Activated CD4-positive, CD25-positive, alpha-beta regulatory T cell treated with anti-CD3 and anti-CD28 coated beads, Interleukin-2, amount 50 U/mL, for 16 hours (primary cell): ENCODE results near the gene CYP4F22.

Experiments used
- DNase-seq: peaks from one replicate; pipeline ENCODE4 v3.0.0-alpha.2; 2020; ENCODE audit warnings: low read depth, low spot score

Gene CYP4F22

DNA sequence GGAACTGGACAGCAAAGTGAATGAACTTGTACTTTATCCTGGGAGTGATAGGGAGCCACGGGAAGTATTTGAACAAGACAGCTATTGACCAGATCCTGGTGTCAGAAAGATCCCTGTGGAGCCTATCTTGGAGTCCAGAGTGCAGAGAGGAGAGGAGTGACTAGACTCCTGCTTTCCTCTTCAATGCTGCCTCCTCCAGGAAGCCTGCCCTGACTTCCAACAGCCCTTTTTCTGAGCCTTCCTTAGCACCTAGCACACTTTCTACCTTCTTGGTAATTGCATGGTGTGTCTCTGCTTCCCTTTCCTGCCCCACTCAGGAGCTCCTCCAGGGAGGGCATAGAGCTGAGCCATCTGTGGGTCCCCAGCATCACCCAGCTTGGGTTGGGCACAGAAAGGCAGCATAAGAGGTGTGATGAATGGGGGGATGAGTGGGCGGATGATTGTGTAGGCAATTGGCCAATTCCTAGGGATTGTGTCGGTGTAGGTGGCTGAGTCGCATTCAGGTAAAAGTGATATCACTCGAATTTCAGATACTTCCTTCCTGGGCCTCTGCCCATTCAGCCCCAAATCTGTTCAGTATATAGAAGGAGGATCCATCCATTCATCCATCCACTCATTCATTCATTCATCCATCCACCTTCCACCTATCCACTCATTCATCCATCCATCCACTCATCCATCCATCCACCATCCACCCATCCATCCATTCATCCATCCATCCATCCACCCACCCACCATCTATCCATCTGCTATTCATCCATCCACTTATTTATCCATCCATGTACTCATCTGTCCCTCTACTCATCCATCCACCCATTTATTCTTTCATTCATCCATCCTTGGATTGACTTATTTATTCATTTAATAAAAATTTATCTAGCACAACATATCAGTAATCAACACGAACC, 26.9 kb downstream of the CYP4F22 start:
- DNase-seq, result no peak

- no peak for DNase-seq
Measured at GRCh38 chr19:15536350-15536749, 28.0 kb downstream of the CYP4F22 start.

- DNase-seq, result no peak
Measured at GRCh38 chr19:15538774-15539173, 30.4 kb downstream of the CYP4F22 start.

DNA sequence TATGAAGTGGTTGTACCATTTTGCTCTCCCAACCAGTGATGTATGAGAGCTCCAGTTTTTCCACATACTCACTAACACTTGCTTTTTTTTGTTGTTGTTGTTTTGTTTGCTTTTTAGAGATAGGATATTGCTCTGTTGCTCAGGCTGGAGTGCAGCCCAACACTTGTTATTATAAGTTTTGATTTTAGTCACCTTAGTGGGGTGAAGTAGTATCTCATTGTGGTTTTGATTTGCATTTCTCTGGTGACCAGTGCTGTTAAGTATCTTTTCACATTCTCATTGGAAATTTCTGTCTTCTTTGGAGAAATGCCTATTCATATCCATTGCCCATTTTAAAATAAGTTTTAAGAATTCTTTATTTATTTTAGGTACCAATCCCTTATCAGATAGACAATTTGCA, 31.3 kb downstream of the CYP4F22 start:
- no peak for DNase-seq

DNA sequence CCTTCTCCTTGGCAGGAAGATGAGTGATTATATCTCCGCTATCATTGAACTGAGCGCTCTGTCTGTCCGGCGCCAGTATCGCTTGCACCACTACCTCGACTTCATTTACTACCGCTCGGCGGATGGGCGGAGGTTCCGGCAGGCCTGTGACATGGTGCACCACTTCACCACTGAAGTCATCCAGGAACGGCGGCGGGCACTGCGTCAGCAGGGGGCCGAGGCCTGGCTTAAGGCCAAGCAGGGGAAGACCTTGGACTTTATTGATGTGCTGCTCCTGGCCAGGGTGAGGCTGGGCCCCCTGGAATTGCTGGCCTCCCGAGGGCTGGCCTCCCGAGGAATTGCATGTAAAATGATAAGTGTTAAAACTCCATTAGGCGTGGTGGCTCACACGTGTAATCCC, 32.1 kb downstream of the CYP4F22 start:
- no peak for DNase-seq

GRCh38 chr19:15544283-15544682, 36.0 kb downstream of the CYP4F22 start:
- DNase-seq, result no peak

- no peak for DNase-seq
Measured at GRCh38 chr19:15544970-15545369, 36.6 kb downstream of the CYP4F22 start.

DNA sequence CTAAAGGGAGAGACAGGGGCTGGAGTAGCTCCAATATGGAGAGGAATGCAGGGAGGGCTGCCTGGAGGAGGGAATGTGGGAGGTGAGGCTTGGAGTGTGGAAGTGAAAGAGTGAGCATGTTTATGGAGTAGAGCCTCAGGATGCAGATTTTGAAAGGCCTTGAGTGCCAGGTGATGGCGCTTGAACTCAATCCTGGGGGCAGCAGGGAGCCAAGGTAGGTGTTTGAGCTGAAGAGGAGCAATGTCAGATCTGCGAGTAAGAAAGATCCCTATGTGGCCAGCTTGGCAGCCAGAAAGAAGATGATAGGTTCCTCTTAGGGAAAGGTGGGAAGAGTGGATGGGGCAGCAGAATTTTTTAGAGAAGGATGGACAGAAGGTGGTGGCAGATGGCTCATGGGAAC, 40.3 kb downstream of the CYP4F22 start:
- no peak for DNase-seq

GRCh38 chr19:15549581-15549980, 41.3 kb downstream of the CYP4F22 start:
- no peak for DNase-seq

GRCh38 chr19:15550273-15550672, 41.9 kb downstream of the CYP4F22 start:
- no peak for DNase-seq

- no peak for DNase-seq
Measured at GRCh38 chr19:15550929-15551292, 42.6 kb downstream of the CYP4F22 start.

- peak; percentile 21 for DNase-seq
Measured at GRCh38 chr19:15551293-15552004, 43.1 kb downstream of the CYP4F22 start.

- DNase-seq, result no peak
Measured at GRCh38 chr19:15555021-15555420, 46.7 kb downstream of the CYP4F22 start.

DNA sequence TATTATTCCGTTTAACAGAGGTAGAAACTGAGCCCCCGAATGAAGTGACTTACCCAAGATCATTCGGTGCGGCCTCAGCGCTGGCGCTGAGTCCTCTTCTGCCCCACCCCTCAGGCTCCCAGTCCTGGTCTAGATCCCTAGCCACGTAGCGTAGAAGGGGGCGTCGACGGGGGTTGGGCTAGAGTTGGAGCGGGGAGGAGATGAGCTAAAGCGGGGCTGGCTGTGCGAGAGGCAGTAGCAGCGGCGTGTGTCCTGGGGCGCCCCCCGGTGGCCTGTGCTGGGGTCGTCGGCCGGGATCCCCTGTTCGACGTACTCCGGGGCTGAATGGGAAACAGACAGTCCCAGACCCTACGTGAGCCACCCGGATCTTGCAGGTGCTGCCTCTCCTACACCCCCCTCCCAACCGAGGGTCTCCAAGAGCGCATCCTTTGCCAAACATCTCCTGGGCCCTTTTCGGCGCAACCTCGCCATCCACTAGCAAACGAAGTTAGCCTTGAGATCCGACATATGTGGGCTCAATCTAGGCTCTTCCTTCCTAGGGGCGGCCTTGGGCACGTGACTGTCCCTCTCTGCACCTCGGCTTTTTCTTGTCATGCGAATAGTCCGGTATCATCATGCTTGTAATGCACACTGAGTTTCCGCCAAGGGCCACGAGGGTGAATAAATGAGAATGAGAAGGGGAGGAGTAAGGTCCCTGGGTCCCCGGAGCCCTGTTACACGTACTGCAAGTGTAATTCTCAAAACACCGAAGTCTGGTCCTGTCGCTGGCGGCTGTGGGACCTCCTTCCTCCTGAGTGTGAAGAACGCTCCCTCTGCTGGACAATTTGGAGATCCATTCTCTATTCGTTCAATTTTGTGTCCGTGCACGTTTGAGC, 47.7 kb downstream of the CYP4F22 start:
- DNase-seq, result peak; percentile 85

DNA sequence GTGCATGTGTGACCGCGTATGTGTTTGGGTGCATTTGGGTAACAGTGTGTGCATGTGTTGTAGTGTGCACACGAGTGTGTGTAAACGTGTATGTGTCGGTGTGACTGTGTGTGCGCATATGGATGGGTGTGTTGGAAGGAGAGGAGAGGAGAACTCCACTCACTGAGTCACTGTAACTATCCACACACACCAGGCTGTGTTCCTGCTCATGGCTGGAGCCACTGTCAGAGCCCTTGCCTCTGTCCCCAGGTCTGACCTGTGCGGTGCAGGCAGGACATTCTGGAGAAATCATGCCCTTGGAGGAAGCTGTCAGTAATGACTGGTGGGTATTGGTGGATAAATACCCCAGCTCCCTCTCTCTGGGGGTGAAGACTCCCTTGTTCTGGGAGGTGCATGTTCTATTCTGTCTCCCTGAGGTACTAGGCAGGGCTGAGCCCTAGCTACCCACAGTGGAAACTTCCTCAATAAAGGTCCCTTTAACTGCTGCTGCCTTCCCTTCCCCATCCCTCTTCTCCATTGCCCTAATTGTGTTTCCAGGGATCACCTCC, 48.4 kb downstream of the CYP4F22 start:
- DNase-seq, result no peak

DNA sequence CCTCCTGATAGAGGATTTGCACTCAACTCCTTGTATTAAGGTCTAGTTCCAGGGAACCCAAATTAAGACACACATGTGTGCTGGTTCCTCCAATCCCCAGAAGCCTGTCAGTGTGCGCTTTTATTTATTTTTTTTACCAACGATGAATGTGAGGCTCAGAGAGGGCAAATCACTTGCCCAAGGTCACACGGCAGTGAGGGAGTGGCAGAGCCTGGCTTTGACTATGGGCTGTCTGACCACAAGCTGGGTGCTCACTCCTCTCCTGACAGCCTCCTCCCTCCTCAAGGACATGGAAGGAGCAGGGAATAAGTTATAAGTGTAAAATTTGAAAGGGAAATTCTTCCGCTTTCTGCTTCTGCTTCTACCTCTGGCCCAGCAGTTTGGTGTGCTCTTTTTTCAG, 48.9 kb downstream of the CYP4F22 start:
- DNase-seq, result no peak

- DNase-seq, result no peak
Measured at GRCh38 chr19:15562145-15562544, 53.8 kb downstream of the CYP4F22 start.

DNA sequence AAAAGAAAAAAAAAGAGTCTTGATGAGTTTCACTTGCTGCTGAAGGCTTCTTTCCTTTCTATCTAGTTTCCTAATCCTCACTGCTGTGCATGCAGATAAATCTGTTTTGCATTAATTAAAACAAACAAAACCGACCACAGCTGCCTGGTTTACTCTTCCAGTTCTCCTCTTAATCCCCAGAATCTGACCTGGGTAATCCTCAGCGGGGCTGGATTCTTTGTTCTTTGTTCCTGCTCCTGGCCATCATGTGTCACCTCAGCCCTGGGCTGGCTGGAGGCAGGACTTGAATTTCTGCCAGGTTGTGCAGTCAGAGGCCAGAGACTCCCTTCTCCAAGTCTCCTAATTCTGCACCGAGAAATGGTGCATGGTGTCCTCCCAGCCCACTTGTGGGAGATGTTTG, 54.5 kb downstream of the CYP4F22 start:
- DNase-seq, result no peak

DNA sequence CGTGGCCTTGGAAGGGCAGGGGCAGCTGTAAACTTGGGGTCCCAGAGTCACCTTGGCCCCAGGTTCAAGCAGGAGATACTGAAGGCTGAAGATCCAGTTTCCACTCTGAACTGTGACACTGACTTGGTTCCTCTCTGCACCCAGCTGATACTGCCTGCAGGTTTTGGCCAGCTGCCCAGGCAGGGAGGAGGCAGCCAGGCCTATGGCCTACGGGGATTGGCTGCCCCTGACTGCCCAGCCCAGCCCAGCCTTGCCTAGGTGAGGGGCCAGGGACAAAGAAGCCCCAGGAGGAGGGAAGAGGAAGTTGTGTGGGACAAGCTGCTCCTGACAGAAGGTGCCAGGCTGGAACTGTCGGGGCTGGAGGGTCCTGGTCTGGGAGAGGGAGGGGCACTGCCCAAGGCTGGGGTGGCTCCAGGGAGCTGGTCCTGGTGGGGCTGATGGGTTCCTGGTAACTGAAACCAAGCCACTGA, 55.0 kb downstream of the CYP4F22 start:
- DNase-seq, result no peak

- DNase-seq, result no peak
Measured at GRCh38 chr19:15563931-15564330, 55.6 kb downstream of the CYP4F22 start.

GRCh38 chr19:15564534-15565168, 56.3 kb downstream of the CYP4F22 start:
- no peak for DNase-seq
